ENCODE results near the gene C8G.

Gene C8G

DNA sequence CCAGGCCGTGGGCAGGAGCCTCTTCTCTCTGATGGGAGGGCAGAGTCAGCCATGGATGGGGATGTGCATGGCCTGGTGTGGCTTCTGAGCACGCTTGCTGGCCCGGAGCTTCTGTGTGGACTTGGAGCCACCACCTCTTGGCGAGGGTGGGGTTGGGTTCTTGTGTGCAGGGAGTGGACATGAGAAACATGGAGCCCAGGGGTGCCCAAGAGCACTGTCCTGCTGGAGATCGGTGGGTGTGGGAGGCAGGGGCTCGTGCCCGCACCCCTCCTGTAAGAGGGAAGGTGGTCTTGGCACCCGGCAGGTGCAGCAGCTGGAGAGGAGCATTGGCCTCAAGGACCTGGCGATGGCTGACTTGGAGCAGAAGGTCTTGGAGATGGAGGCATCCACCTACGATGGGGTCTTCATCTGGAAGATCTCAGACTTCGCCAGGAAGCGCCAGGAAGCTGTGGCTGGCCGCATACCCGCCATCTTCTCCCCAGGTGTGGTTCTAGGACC, 24.3 kb upstream of the C8G start:
- TF ChIP-seq, protein P1, sequence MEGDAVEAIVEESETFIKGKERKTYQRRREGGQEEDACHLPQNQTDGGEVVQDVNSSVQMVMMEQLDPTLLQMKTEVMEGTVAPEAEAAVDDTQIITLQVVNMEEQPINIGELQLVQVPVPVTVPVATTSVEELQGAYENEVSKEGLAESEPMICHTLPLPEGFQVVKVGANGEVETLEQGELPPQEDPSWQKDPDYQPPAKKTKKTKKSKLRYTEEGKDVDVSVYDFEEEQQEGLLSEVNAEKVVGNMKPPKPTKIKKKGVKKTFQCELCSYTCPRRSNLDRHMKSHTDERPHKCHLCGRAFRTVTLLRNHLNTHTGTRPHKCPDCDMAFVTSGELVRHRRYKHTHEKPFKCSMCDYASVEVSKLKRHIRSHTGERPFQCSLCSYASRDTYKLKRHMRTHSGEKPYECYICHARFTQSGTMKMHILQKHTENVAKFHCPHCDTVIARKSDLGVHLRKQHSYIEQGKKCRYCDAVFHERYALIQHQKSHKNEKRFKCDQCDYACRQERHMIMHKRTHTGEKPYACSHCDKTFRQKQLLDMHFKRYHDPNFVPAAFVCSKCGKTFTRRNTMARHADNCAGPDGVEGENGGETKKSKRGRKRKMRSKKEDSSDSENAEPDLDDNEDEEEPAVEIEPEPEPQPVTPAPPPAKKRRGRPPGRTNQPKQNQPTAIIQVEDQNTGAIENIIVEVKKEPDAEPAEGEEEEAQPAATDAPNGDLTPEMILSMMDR (IDR thresholded peaks at IDR 0.05; ENCODE audit: low read depth, low read length, missing control alignments), result no peak
- DNase-seq (ENCODE audit: low read depth), result no peak
- H3K4me3 ChIP-seq (ENCODE audit: low read depth, low read length), result no peak overlapping the region

DNA sequence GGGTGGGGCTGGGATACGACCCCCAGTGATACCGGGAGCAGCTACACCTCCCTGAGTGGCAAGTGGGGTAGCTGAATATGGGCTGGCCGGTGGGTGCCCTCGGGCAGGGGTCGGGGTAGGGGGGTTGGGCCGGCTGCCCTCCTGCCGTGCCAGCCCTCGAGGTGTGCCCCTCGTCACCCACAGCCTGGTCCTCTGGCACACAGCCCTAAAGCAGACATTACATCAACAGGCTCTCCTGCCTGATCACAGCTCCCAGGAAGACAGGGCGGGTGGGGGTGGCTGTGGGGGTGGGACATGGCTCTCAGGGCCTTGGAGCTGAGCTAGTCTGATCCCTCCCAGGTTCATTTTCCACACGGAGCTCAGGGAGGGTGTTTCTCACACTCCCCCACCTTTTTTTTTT, 23.7 kb upstream of the C8G start:
- no peak overlapping the region for H3K4me3 ChIP-seq (ENCODE audit: low read depth, low read length)
- TF ChIP-seq, protein P1 (IDR thresholded peaks at IDR 0.05; ENCODE audit: low read depth, low read length, missing control alignments), result no peak
- no peak for DNase-seq (ENCODE audit: low read depth)

DNA sequence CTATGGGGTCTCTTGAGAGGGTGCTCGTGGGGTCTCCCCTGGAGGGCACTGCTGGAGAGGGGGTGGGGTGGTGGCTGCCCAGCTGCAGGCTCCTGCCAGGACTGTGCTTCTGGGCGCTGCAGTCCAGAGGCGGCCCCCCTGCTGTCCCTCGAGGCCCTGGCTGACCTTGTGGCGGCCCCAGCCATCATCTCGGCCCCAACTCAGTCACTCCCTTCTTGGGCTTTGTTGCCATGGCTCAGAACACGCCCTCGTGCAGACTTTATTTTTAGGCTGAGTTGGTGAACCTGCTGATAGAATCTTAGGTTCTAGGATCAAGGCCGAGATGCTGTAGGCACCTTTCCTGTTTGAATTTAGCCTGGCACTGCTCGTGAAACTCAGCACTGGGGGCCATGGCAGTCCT, 23.3 kb upstream of the C8G start:
- no peak for DNase-seq (ENCODE audit: low read depth)
- TF ChIP-seq, protein P1 (IDR thresholded peaks at IDR 0.05; ENCODE audit: low read depth, low read length, missing control alignments), result no peak
- H3K4me3 ChIP-seq (ENCODE audit: low read depth, low read length), result no peak overlapping the region

DNA sequence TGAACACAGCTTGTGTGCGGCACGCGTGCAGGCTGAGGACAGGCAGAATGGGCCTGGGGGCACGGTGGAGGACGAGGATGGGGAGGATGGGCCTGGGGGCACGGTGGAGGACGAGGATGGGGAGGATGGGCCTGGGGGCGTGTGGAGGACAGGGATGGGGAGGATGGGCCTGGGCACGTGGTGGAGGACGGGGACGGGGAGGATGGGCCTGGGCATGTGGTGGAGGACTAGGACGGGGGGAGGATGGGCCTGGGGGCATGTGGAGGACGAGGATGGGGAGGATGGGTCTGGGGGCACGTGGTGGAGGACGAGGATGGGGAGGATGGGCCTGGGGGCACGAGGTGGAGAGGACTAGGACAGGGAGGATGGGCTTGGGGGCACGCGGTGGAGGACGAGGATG, 22.5 kb upstream of the C8G start:
- TF ChIP-seq, protein P1 (IDR thresholded peaks at IDR 0.05; ENCODE audit: low read depth, low read length, missing control alignments), result no peak

DNA sequence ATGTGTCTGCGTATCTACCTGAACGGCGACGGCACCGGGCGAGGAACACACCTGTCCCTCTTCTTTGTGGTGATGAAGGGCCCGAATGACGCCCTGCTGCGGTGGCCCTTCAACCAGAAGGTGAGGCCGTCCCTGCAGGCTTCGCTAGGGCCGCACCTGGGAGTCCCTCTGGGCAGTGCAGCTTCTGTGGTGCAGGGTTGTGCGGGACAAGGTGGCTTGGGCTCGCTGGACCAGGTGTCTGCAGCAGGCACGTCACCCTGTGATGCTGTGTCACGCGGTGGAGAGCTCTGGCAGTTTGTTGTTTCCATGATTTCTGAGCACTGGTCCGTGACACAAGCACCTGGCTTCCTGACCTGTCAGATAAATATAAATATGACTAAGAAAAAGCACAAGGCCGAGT, 21.2 kb upstream of the C8G start:
- no peak overlapping the region for H3K4me3 ChIP-seq (ENCODE audit: low read depth, low read length)
- DNase-seq (ENCODE audit: low read depth), result no peak
- TF ChIP-seq, protein P1 (IDR thresholded peaks at IDR 0.05; ENCODE audit: low read depth, low read length, missing control alignments), result no peak

More for the DNA sequence above, 22.5 kb upstream of the C8G start:
- no peak overlapping the region for H3K4me3 ChIP-seq (ENCODE audit: low read depth, low read length)
- DNase-seq (ENCODE audit: low read depth), result no peak

DNA sequence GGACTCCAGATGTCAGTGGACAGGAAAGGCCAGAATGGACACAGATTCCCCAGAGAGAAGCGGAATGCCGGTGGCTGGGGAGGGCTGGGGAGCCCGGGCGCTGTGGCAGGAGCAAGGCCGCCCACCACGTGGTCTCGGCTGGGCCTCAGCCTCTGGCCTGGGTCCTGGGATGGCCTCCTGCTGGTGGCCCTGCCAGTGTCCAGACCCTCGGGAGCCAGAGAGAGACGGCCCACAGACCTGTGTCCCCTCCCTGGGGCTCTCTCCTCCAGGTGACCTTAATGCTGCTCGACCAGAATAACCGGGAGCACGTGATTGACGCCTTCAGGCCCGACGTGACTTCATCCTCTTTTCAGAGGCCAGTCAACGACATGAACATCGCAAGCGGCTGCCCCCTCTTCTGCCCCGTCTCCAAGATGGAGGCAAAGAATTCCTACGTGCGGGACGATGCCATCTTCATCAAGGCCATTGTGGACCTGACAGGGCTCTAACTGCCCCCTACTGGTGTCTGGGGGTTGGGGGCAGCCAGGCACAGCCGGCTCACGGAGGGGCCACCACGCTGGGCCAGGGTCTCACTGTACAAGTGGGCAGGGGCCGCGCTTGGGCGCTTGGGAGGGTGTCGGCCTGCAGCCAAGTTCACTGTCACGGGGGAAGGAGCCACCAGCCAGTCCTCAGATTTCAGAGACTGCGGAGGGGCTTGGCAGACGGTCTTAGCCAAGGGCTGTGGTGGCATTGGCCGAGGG, 19.5 kb upstream of the C8G start:
- TF ChIP-seq, protein P1 (IDR thresholded peaks at IDR 0.05; ENCODE audit: low read depth, low read length, missing control alignments), result no peak
- no peak overlapping the region for H3K4me3 ChIP-seq (ENCODE audit: low read depth, low read length)
- DNase-seq (ENCODE audit: low read depth), result no peak
